IPS-18a (cell line): ENCODE data around the gene SCFD1.
"Not testable (repeated sequence)": the region's sequence is repeated elsewhere in the genome, so short reads cannot be mapped to it uniquely, and the experiment has no call there.

ENCODE experiments used
- H3K27ac ChIP-seq: one replicate; pipeline ENCODE4 v1.5.1; 2013; ENCODE audit warnings: low read length
- H3K27me3 ChIP-seq: one replicate; pipeline ENCODE4 v1.6.1; 2013; ENCODE audit warnings: mild to moderate bottlenecking, low read length; ENCODE audit not compliant: control insufficient read depth, insufficient read depth
- H3K36me3 ChIP-seq: one replicate; pipeline ENCODE4 v1.6.1; 2013; ENCODE audit warnings: low read depth, low read length; ENCODE audit not compliant: control insufficient read depth
- H3K4me1 ChIP-seq: one replicate; pipeline ENCODE4 v1.6.1; 2013; ENCODE audit warnings: low read depth, low read length; ENCODE audit not compliant: control insufficient read depth
- H3K4me3 ChIP-seq: one replicate; pipeline ENCODE4 v1.5.1; 2013; ENCODE audit warnings: low read length
- H3K9ac ChIP-seq: one replicate; pipeline ENCODE4 v1.6.1; 2013; ENCODE audit warnings: mild to moderate bottlenecking, low read length, moderate library complexity
- H3K9me3 ChIP-seq: one replicate; pipeline ENCODE4 v1.6.1; 2013; ENCODE audit warnings: low read depth, low read length; ENCODE audit not compliant: control insufficient read depth

SCFD1 gene

DNA sequence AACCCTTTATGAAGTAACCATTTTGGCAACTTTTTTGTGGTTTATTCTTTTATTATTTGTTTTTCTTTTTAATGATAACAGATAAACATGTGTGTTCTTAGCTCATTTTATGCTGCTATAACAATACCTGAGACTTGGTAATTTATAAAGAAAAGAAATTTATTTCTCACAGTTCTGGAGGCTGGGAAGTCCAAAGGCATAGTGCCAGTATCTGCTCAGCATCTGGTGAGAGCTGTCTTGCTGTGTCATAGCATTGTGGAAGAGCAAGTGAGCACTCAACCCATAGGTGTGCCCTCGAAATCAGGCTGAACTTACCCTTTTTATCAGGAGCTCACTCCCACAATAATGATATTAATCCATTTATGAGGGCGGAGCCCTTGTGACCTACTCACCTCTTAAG, 8.0 kb upstream of the SCFD1 start:
- Histone ChIP-seq H3K9me3 (no peaks in the 10 kb centered on the region), H3K36me3 (peaks cover 41% of the 10 kb centered on the region), H3K27ac (no peak overlapping the region), H3K27me3 (no peaks in the 10 kb centered on the region), H3K9ac (no peak overlapping the region), H3K4me1 (no peaks in the 10 kb centered on the region), H3K4me3 (no peak overlapping the region)

DNA sequence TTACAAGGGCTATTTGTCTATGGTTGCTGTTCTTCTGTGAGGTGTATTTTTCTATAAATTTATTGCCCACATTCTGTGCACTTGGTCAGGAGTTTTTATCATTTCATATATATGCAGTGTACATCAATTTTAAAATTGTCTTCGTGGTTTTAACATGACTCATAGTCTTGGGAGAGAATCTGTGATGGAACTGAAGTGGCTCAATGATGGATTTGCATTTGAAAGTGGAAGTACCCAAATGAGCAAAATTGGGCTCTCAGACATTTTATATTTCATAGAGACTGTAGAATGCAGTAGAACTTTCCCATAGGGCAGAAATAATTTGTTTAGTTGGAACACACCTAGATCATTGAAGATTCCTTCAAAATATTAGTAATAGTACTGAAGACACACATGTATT, 1.9 kb upstream of the SCFD1 start:
- Histone ChIP-seq H3K27ac (no peak overlapping the region), H3K9me3 (no peaks in the 10 kb centered on the region), H3K4me1 (peaks cover 6% of the 10 kb centered on the region), H3K36me3 (peaks cover 23% of the 10 kb centered on the region), H3K27me3 (no peaks in the 10 kb centered on the region), H3K4me3 (no peak overlapping the region), H3K9ac (no peak overlapping the region)

GRCh38 chr14:30621354-30621939, 672 bp upstream of the SCFD1 start:
- Histone ChIP-seq H3K9me3 (no peaks in the 10 kb centered on the region), H3K9ac (peak overlapping the region; percentile 96), H3K27me3 (no peaks in the 10 kb centered on the region), H3K4me1 (peaks cover 6% of the 10 kb centered on the region), H3K36me3 (peaks cover 10% of the 10 kb centered on the region), H3K4me3 (peak overlapping the region; percentile 98), H3K27ac (peak overlapping the region; percentile 22)

GRCh38 chr14:30623412-30624131, 1.5 kb downstream of the SCFD1 start:
- no peaks in the 10 kb centered on the region for H3K27me3 ChIP-seq
- no peak overlapping the region for H3K27ac ChIP-seq
- H3K4me3 ChIP-seq: peak overlapping the region; percentile 98
- H3K4me1 ChIP-seq: peaks cover 6% of the 10 kb centered on the region
- H3K9me3 ChIP-seq: no peaks in the 10 kb centered on the region
- peaks cover 3% of the 10 kb centered on the region for H3K36me3 ChIP-seq
- H3K9ac ChIP-seq: peak overlapping the region; percentile 96

DNA sequence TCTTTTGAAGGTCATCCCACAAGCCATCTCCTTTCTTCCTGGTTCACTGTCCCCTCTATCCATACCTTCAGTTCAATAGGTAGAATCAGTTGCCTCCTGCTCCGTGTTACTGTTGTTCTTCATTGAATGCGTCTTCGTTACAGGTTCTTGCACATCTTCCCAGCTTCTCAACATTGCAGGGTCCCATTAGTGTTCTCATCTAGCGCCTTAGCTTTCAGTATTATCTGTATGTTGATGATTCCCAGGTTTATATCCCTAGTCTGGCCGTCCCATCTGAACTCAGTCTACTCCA, 2.0 kb downstream of the SCFD1 start:
- Histone ChIP-seq H3K4me3 (peak overlapping the region; percentile 98), H3K36me3 (peaks cover 3% of the 10 kb centered on the region), H3K27me3 (no peaks in the 10 kb centered on the region), H3K9me3 (no peaks in the 10 kb centered on the region), H3K4me1 (peaks cover 6% of the 10 kb centered on the region), H3K27ac (no peak overlapping the region), H3K9ac (no peak overlapping the region)

GRCh38 chr14:30625533-30625932, 3.4 kb downstream of the SCFD1 start:
- Histone ChIP-seq H3K4me1 (peaks cover 6% of the 10 kb centered on the region), H3K27ac (no peak overlapping the region), H3K9ac (no peak overlapping the region), H3K36me3 (peaks cover 7% of the 10 kb centered on the region), H3K27me3 (no peaks in the 10 kb centered on the region), H3K4me3 (no peak overlapping the region), H3K9me3 (no peaks in the 10 kb centered on the region)

- H3K4me3 ChIP-seq, H3K9ac ChIP-seq, H3K9me3 ChIP-seq, H3K4me1 ChIP-seq, H3K27ac ChIP-seq, H3K27me3 ChIP-seq: not testable (repeated sequence)
- H3K36me3 ChIP-seq: peaks cover 19% of the 10 kb centered on the region
Measured at GRCh38 chr14:30629432-30629831, 7.3 kb downstream of the SCFD1 start.

- Histone ChIP-seq H3K9ac (no peak overlapping the region), H3K4me3 (no peak overlapping the region), H3K27ac (no peak overlapping the region), H3K9me3 (no peaks in the 10 kb centered on the region), H3K4me1 (no peaks in the 10 kb centered on the region), H3K36me3 (peaks cover 27% of the 10 kb centered on the region), H3K27me3 (no peaks in the 10 kb centered on the region)
Measured at GRCh38 chr14:30630248-30630647, 8.1 kb downstream of the SCFD1 start.

DNA sequence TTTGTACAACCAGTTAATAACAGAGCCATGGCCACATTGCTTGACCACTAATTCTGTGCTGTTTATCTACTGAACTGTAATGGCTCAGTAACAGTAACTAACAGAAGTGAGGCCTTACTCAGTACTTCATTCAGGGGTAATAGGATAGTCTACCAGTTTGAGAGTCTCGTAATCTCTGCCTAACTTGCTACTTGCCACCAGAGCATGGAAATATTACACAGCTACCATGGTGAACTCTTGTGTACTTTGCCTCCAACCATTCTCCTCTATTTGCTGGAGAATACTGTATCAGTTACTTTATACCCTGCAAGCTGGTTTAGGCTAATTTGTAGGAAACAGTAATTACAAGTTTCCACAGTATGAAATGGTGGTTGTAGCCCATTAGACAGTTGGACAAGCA, 10.6 kb downstream of the SCFD1 start:
- no peaks in the 10 kb centered on the region for H3K4me1 ChIP-seq
- H3K36me3 ChIP-seq: peaks cover 28% of the 10 kb centered on the region
- no peak overlapping the region for H3K9ac ChIP-seq

GRCh38 chr14:30638926-30639325, 16.8 kb downstream of the SCFD1 start:
- H3K4me3 ChIP-seq: no peak overlapping the region
- H3K4me1 ChIP-seq: no peaks in the 10 kb centered on the region
- no peaks in the 10 kb centered on the region for H3K27me3 ChIP-seq
- H3K9ac ChIP-seq: no peak overlapping the region
- peaks cover 47% of the 10 kb centered on the region for H3K36me3 ChIP-seq
- H3K27ac ChIP-seq: no peak overlapping the region
- no peaks in the 10 kb centered on the region for H3K9me3 ChIP-seq

More for the DNA sequence above, 10.6 kb downstream of the SCFD1 start:
- Histone ChIP-seq H3K27me3 (no peaks in the 10 kb centered on the region), H3K4me3 (no peak overlapping the region), H3K9me3 (no peaks in the 10 kb centered on the region), H3K27ac (no peak overlapping the region)

DNA sequence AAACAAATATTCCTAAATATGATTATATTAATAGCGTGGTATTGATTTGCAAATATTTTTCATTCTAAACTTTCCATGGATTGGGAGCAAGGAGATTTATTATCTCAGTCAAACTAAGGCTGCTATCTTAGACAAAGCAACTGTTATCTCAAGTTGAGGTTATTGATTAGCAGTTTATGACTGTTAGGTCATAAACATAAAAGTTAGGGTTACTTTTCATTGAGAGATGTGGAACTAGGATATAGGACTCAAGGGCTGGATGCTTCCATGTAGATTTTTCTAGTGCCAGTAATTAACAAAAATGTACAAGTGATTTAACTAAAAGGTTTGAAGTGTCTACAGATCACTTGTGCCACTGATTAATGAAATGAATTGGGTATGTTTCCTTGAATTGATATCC, 19.1 kb downstream of the SCFD1 start:
- Histone ChIP-seq H3K27me3 (no peaks in the 10 kb centered on the region), H3K4me1 (no peaks in the 10 kb centered on the region), H3K9me3 (peaks cover 8% of the 10 kb centered on the region), H3K27ac (no peak overlapping the region), H3K9ac (no peak overlapping the region), H3K4me3 (no peak overlapping the region), H3K36me3 (peaks cover 44% of the 10 kb centered on the region)

DNA sequence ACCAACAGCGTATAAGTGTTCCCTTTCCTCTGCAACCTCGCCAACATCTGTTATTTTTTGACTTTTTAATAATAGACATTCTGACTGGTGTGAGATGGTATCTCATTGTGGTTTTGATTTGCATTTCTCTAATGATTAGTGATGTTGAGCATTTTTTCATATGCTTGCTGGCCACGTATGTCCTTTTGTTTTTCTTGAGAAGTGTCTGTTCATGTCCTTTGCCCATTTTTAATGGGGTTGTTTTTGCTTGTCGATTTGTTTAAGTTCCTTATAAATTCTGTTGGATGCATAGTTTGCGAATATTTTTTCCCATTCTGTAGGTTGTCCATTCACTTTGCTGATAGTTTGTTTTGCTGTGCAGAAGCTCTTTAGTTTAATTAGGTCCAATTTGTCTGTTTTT, 22.3 kb downstream of the SCFD1 start:
- H3K36me3 ChIP-seq: peaks cover 31% of the 10 kb centered on the region
- H3K9ac ChIP-seq, H3K4me3 ChIP-seq, H3K27ac ChIP-seq, H3K4me1 ChIP-seq, H3K9me3 ChIP-seq, H3K27me3 ChIP-seq: not testable (repeated sequence)
